K562 (cell line): ENCODE results near the gene ABITRAM. TPM values are rescaled to one million over a fixed set of nuclear protein-coding genes. Genes with fewer than 3 reads are reported as not detected.

Experiments
- CREB1 ChIP-seq, 2 experiments: sonication (generic) in 1 of 2; formaldehyde crosslinking in 1 of 2; IDR thresholded peaks; 2 replicates each; pipeline versions ENCODE4 v1.6.1 to v1.8.0; 2012 to 2022; ENCODE audit warnings: inconsistent platforms in 1 of 2, mild to moderate bottlenecking in 1 of 2, missing genetic modification reagents in 1 of 2, moderate library complexity in 1 of 2
- CSDE1 ChIP-seq, 2 experiments: fragments of 450-650 bp; IDR thresholded peaks; 2 replicates each; pipeline ENCODE4 v1.6.1; 2016; ENCODE audit warnings: mild to moderate bottlenecking in 1 of 2
- ETV5 ChIP-seq: sonication (generic); formaldehyde crosslinking; IDR thresholded peaks from 2 replicates; pipeline ENCODE4 v1.4.0; 2020; ENCODE audit warnings: low read depth, mild to moderate bottlenecking, missing genetic modification reagents
- KAT7 ChIP-seq: sonication (generic); formaldehyde crosslinking; IDR thresholded peaks from 2 replicates; pipeline ENCODE4 v1.8.0; 2022; ENCODE audit warnings: missing genetic modification reagents, mild to moderate bottlenecking, borderline replicate concordance
- KDM4B ChIP-seq, 2 experiments: fragments of 450-650 bp in 1 of 2; sonication (generic) in 1 of 2; IDR thresholded peaks; 2 replicates each; pipeline ENCODE4 v1.6.1; 2016 to 2017; ENCODE audit warnings: borderline replicate concordance in 2 of 2, antibody characterized with exemption in 1 of 2, low read depth in 1 of 2, mild to moderate bottlenecking in 1 of 2
- NRF1 ChIP-seq, 2 experiments: fragments of 450-650 bp; IDR thresholded peaks in 1 of 2; conservative IDR thresholded peaks in 1 of 2; 2 replicates each; pipeline ENCODE4 v1.6.1; 2014; ENCODE audit warnings: mild to moderate bottlenecking in 2 of 2
- RFX1 ChIP-seq: fragments of 450-650 bp; IDR thresholded peaks from 2 replicates; pipeline ENCODE4 v1.6.1; 2016; ENCODE audit warnings: mild to moderate bottlenecking, moderate library complexity
- SAP30 ChIP-seq: fragments of 200-600 bp; sonication (generic); IDR thresholded peaks from 2 replicates; pipeline ENCODE4 v1.6.1; 2012; ENCODE audit warnings: borderline replicate concordance, low read depth, mild to moderate bottlenecking, moderate library complexity, low read length, control low read depth, inconsistent platforms; ENCODE audit not compliant: insufficient read depth, poor library complexity, severe bottlenecking
- TEAD1 ChIP-seq, 2 experiments: fragments of 450-650 bp in 1 of 2; sonication (generic) in 1 of 2; formaldehyde crosslinking; IDR thresholded peaks; 2 replicates each; pipeline versions ENCODE4 v1.4.0 to v1.8.0; 2020 to 2022; ENCODE audit warnings: mild to moderate bottlenecking in 2 of 2, missing genetic modification reagents in 1 of 2
- ZBTB7A ChIP-seq: IDR thresholded peaks from 2 replicates; pipeline ENCODE4 v1.6.1; 2011; ENCODE audit warnings: low read depth, mild to moderate bottlenecking, low read length, moderate library complexity, borderline replicate concordance; ENCODE audit not compliant: control insufficient read depth
- polyA plus RNA-seq, 8 experiments: library from polyadenylated mRNA; depleted of rRNA in 4 of 8; stranded (reverse) in 5 of 8; unstranded in 3 of 8; fragments of >200 nt; fragmentation: Nextera tagmentation in 2 of 8; fragmentation: Illumina TruSeq in 1 of 8; extraction: Ambion mirVana in 2 of 8; extraction: Trizol in 1 of 8; gene quantifications; 2 replicates each; pipeline versions ENCODE4 v1.2.1 to v1.2.3, GENCODE V29; 2011 to 2014; ENCODE audit warnings: inconsistent platforms in 1 of 8, missing spikeins in 1 of 8
- total RNA-seq, 7 experiments: library from RNA; depleted of rRNA in 6 of 7; stranded (reverse); fragments of >200 nt in 6 of 7; fragmentation: Illumina TruSeq in 2 of 7; extraction: Trizol in 2 of 7; gene quantifications; 2 replicates each; pipeline versions ENCODE4 v1.2.1 to v1.2.3, GENCODE V29; 2011 to 2021; ENCODE audit warnings: low replicate concordance in 1 of 7
- TF ChIP-seq, protein P1 (sequence below): fragments of 250-450 bp; sonication (Bioruptor Pico); IDR thresholded peaks from 2 replicates; pipeline ENCODE4 v1.4.0; 2020; ENCODE audit warnings: borderline replicate concordance
- TF ChIP-seq, protein P2 (sequence below): fragments of 450-650 bp; formaldehyde crosslinking; IDR thresholded peaks from 2 replicates; pipeline ENCODE4 v1.4.0; 2022; ENCODE audit warnings: mild to moderate bottlenecking, moderate library complexity
- TF ChIP-seq, protein P3 (sequence below), 2 experiments: fragments of 450-650 bp in 1 of 2; sonication (generic) in 1 of 2; formaldehyde crosslinking in 1 of 2; IDR thresholded peaks; 2 replicates each; pipeline versions ENCODE4 v1.7.1 to v1.9.0; 2016 to 2022; ENCODE audit warnings: inconsistent platforms in 1 of 2, mild to moderate bottlenecking in 1 of 2, missing genetic modification reagents in 1 of 2

Gene ABITRAM
- total and polyA plus RNA-seq, 9 of the 15 experiments (the other 6 are each of a cell fraction or from before 2014, with no cell fraction given) = 8.9 to 47.6 (median 28.4) TPM

GRCh38 chr9:108934323-108934893, at the start of gene ABITRAM (continued):
- TF ChIP-seq CSDE1 (IDR thresholded peaks at IDR 0.05) = peak in 1 of 2 experiments; percentile 55; a peak in 1 of 4 replicates
- TF ChIP-seq KDM4B (IDR thresholded peaks at IDR 0.05; ENCODE audit: borderline replicate concordance in 2 of 2, low read depth in 1 of 2) = peak in 1 of 2 experiments; percentile 17; a peak in 1 of 4 replicates
- TF ChIP-seq, protein P1, sequence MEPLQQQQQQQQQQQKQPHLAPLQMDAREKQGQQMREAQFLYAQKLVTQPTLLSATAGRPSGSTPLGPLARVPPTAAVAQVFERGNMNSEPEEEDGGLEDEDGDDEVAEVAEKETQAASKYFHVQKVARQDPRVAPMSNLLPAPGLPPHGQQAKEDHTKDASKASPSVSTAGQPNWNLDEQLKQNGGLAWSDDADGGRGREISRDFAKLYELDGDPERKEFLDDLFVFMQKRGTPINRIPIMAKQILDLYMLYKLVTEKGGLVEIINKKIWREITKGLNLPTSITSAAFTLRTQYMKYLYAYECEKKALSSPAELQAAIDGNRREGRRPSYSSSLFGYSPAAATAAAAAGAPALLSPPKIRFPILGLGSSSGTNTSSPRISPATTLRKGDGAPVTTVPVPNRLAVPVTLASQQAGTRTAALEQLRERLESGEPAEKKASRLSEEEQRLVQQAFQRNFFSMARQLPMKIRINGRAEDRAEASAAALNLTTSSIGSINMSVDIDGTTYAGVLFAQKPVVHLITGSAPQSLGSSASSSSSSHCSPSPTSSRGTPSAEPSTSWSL (CRISPR knock-in tag) = no peak
- TF ChIP-seq RFX1 = peak; percentile 95
- TF ChIP-seq NRF1 (conservative IDR thresholded peaks at IDR 0.05 in 1 of 2, IDR thresholded peaks at IDR 0.05 in 1 of 2) = peak; percentile 91 to 92
- TF ChIP-seq, protein P2, sequence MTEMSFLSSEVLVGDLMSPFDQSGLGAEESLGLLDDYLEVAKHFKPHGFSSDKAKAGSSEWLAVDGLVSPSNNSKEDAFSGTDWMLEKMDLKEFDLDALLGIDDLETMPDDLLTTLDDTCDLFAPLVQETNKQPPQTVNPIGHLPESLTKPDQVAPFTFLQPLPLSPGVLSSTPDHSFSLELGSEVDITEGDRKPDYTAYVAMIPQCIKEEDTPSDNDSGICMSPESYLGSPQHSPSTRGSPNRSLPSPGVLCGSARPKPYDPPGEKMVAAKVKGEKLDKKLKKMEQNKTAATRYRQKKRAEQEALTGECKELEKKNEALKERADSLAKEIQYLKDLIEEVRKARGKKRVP (CRISPR knock-in tag) = peak; percentile 19; the same call in 1 of the 2 replicates
- TF ChIP-seq KAT7 (CRISPR knock-in tag) = 0 out of 2 replicates have a peak, but pooled peaks have one; percentile 6
- 0 out of 4 replicates have a peak, but pooled peaks of 1 of the 2 experiments have one; percentile 12 for TF ChIP-seq TEAD1 (CRISPR knock-in tag; IDR thresholded peaks at IDR 0.05)
- 0 out of 2 replicates have a peak, but pooled peaks have one; percentile 47 for TF ChIP-seq ETV5 (CRISPR knock-in tag)
- TF ChIP-seq, protein P3, sequence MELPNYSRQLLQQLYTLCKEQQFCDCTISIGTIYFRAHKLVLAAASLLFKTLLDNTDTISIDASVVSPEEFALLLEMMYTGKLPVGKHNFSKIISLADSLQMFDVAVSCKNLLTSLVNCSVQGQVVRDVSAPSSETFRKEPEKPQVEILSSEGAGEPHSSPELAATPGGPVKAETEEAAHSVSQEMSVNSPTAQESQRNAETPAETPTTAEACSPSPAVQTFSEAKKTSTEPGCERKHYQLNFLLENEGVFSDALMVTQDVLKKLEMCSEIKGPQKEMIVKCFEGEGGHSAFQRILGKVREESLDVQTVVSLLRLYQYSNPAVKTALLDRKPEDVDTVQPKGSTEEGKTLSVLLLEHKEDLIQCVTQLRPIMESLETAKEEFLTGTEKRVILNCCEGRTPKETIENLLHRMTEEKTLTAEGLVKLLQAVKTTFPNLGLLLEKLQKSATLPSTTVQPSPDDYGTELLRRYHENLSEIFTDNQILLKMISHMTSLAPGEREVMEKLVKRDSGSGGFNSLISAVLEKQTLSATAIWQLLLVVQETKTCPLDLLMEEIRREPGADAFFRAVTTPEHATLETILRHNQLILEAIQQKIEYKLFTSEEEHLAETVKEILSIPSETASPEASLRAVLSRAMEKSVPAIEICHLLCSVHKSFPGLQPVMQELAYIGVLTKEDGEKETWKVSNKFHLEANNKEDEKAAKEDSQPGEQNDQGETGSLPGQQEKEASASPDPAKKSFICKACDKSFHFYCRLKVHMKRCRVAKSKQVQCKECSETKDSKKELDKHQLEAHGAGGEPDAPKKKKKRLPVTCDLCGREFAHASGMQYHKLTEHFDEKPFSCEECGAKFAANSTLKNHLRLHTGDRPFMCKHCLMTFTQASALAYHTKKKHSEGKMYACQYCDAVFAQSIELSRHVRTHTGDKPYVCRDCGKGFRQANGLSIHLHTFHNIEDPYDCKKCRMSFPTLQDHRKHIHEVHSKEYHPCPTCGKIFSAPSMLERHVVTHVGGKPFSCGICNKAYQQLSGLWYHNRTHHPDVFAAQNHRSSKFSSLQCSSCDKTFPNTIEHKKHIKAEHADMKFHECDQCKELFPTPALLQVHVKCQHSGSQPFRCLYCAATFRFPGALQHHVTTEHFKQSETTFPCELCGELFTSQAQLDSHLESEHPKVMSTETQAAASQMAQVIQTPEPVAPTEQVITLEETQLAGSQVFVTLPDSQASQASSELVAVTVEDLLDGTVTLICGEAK (IDR thresholded peaks at IDR 0.05) = peak; percentile 88
- TF ChIP-seq, protein P3 (CRISPR knock-in tag; IDR thresholded peaks at IDR 0.05) = no peak
- peak; percentile 41; the same call in 1 of the 2 replicates for TF ChIP-seq ZBTB7A
- TF ChIP-seq SAP30 = peak; percentile 93
- TF ChIP-seq CREB1 (IDR thresholded peaks at IDR 0.05) = peak; percentile 71; the same call in 1 of the 2 replicates
- 0 out of 2 replicates have a peak, but pooled peaks have one; percentile 25 for TF ChIP-seq CREB1 (CRISPR knock-in tag; IDR thresholded peaks at IDR 0.05)
